HG03159 (cell line): Measurements from ENCODE around the gene NLRC5.

Experiments used
- ATAC-seq: cut with Tn5 transposase; IDR thresholded peaks from one replicate; pipeline ENCODE4 v1.9.1; 2021; ENCODE audit warnings: mild to moderate bottlenecking, moderate library complexity; ENCODE audit not compliant: unreplicated experiment

Gene NLRC5

GRCh38 chr16:57123974-57124674 lies 134.8 kb downstream of the NLRC5 start:
- ATAC-seq: no peak

GRCh38 chr16:57125376-57125775 lies 136.0 kb downstream of the NLRC5 start:
- ATAC-seq: no peak

DNA sequence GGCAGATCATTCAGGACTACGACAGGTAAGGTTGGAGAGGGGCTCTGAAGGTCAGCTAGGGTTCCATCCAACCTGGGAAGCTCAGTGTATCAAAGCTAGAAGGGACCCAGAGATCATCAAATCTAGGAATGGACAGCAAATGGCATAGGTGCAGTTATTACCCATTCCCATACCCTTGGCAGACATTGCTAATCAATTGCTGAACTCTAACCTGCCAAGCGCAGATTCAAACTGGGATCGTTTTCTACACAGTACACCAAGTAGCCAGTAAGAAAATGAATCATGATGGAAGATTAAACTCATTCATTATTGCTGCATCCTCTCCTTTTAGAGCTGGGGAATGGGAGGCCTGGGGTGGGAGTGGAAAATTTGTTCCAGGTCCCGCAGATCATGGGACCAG lies 136.6 kb downstream of the NLRC5 start:
- no peak for ATAC-seq

DNA sequence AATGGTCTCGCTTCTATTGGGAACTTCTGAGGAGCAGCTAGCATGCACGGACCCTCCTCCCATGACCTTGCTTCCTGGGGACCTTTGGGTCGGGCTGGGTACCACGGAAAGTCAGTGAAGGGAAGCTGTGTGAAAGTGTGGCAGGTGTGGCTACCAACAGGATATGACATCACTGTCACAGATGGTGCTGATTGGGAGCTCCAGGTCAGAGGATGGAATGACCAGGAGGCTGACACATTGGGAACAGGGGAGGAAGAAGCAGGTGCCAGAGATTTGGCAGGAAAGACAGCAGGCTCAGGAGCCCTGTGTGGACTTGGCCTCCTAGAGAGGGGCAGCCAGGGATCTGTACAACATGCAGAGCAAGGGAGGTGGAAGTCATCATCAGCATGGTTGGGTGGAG lies 137.1 kb downstream of the NLRC5 start:
- no peak for ATAC-seq

DNA sequence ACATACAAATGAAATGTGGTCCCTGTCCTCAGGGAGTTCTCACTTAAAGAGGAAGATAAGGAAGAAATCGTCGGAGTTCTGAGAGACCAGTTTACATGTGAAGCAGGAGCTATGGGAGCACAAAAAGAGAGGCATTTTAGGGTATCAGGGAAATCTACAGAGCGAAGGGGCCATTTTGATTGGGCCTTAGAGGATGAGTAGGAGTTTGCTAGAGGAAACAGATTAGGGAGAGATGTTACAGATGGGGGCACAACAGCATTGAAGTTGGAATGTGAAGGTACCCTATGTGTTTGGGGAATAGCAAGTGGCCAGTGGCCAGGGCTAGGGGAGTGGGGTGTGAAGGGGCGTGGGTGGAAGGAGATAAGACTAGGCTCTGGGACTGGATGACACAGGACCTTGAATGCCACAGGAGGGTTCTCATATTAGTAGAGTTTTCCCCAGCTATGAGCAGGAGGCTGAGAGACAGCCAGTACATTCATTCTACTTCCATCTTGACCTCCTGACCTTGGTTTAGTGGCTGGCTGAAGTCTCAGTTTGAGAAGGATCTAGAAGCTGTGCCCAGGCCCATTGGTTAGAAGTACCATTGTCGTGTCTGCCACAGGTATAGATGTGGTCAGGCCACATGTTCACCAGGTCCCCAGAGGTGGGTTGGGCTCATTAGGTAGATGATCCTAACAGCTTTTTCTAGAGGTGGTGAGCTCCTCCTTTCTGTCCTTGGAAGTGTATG lies 137.8 kb downstream of the NLRC5 start:
- ATAC-seq: no peak

DNA sequence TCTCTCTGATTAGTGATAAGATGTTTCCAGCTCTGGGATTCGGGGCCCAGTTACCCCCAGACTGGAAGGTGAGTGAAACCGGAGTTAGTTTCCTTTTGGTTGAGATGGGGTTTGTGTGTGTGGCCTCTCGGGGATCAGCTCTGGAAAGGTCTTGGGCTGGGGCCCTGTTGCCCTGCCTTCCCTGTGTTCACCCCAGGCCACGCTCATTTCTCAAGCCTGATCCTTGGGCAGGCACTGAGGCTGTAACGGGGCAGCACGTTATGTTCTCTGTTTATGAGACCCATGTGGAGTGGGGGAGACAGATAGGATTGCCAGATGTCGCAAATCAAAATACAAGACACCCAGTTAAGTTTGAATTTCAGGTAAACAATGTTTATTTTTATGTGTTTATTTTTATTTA lies 138.5 kb downstream of the NLRC5 start:
- no peak for ATAC-seq

DNA sequence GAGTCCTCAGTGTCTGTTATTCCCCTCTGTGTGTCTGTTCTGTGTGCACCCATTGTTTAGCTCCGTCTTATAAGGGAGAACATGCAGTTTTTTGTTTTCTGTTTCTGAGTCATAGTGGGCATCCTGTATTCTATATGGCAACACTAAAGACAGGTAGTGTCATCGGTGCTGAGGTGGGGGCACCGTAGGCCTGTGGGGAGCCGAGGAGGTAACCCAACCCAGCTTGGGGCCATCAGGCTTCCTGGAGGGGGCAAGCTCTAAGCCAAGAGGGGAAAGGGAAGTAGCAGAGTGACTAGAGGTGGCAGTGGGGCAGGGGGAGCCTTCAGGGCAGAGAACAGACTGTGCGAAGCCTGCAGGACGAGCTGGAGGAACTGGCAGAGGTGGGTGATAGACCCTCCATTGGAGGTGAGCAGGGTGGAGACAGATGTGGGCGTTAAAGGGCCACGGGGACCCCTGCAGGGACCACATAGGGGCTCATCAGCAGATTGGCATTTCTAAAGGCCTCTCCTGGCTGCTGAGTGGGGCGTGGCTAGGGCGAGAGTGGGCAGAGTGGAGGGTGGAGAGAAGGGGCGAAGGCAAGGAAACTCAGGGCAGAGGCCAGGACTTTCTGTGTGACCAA lies 139.5 kb downstream of the NLRC5 start:
- ATAC-seq: no peak

DNA sequence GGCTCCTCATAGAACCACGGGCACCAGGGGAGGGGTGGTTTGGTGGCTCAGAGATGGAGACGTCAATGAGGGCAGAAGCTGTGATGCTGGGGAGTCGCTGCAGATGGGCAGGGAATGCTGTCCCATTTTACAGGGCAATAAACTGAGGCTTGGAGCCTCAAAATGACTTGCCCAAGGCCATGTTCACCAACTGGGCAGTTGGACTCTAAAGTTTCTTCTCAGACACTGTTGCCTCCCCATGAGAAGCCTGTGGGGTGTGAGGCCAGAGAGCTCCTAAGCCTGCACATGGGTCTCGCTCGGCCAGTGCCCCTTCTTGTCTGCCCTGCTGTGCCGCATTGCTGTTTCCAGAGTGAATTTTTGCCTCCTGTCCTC lies 141.6 kb downstream of the NLRC5 start:
- ATAC-seq: no peak

- no peak for ATAC-seq
Measured at GRCh38 chr16:57131351-57131970, 142.1 kb downstream of the NLRC5 start.

DNA sequence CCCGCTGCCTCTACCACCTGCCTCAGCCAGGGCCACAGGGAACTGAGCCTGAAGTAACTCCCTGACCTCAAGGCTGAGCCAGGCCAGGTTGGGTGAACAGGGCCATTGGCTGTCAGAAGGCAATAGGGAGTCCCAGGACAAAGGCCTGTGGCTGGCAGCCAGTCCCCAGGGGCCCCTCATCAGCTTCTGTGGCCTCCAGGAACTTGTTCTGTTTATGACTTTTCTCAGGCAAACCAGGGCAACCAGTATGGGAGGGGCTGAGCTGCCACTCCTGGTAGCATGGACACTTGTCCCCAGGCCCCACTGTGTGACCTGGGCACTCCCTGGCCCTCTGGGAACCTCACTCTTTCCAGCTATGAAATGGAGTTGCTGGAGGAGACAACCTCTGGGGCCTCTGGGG lies 143.1 kb downstream of the NLRC5 start:
- ATAC-seq: no peak

GRCh38 chr16:57133031-57133430 lies 143.7 kb downstream of the NLRC5 start:
- ATAC-seq: no peak
